IMR-90 (cell line): ENCODE measurements around the gene GINS1. TPM values are rescaled to one million over a fixed set of nuclear protein-coding genes. Genes with fewer than 3 reads are reported as not detected.

Experiments
- ATAC-seq: fragments of 200-7000 bp; cut with Tn5 transposase; 2 replicates; pipeline ENCODE4 v1.9.1; 2020; ENCODE audit warnings: low read depth, mild to moderate bottlenecking, moderate library complexity
- BruUV-seq: library from RNA; stranded (reverse); fragments of 400-500 nt; replicated peaks from 2 replicates; lab custom pipeline; 2021; lab: Mats Ljungman, UMichigan
- CTCF ChIA-PET: fragments of 300-600 bp; formaldehyde crosslinking; extraction: SDS; loops from one replicate; lab custom pipeline; 2021; ENCODE audit warnings: antibody characterized with exemption; lab: Yijun Ruan, JAX
- POLR2A ChIA-PET: fragments of 300-600 bp; sonication (Branson Sonifier 250); formaldehyde crosslinking; loops from one replicate; lab custom pipeline; 2022; ENCODE audit warnings: antibody characterized with exemption; ENCODE audit not compliant: unreplicated experiment; lab: Charles Lee
- DNase-seq: peaks from one replicate; pipeline ENCODE4 v3.0.0; 2013
- H2AFZ ChIP-seq: replicated peaks from 2 replicates; pipeline ENCODE3; 2013; ENCODE audit warnings: low read length, mild to moderate bottlenecking; ENCODE audit not compliant: poor library complexity
- H2AK5ac ChIP-seq: 2 replicates; pipeline ENCODE4 v1.6.1; 2013; ENCODE audit warnings: low read depth, low read length, inconsistent platforms
- H2AK9ac ChIP-seq: replicated peaks from 2 replicates; pipeline ENCODE3; 2013; ENCODE audit warnings: mild to moderate bottlenecking, low read depth, low read length, moderate library complexity; ENCODE audit not compliant: poor library complexity
- H2BK120ac ChIP-seq: 2 replicates; pipeline ENCODE4 v1.6.1; 2013; ENCODE audit warnings: low read depth, low read length, inconsistent platforms
- H2BK15ac ChIP-seq: 3 replicates; pipeline ENCODE4 v1.6.1; 2013; ENCODE audit warnings: low read depth, low read length, inconsistent platforms
- H2BK20ac ChIP-seq: 2 replicates; pipeline ENCODE4 v1.6.1; 2013; ENCODE audit warnings: low read depth, mild to moderate bottlenecking, inconsistent platforms, low read length, moderate library complexity
- H2BK5ac ChIP-seq: 2 replicates; pipeline ENCODE4 v1.6.1; 2013; ENCODE audit warnings: mild to moderate bottlenecking, low read depth, low read length, inconsistent platforms; ENCODE audit not compliant: poor library complexity, severe bottlenecking
- H3K14ac ChIP-seq: replicated peaks from 2 replicates; pipeline ENCODE4 v1.6.1; 2013; ENCODE audit warnings: low read depth, low read length, inconsistent platforms
- H3K18ac ChIP-seq: 2 replicates; pipeline ENCODE4 v1.6.1; 2013; ENCODE audit warnings: low read depth, low read length, control low read depth
- H3K23ac ChIP-seq: 2 replicates; pipeline ENCODE4 v1.6.1; 2013; ENCODE audit warnings: low read depth, low read length, inconsistent platforms
- H3K27ac ChIP-seq: 2 replicates; pipeline ENCODE4 v1.5.1; 2013; ENCODE audit warnings: mild to moderate bottlenecking, control low read depth, low read length; ENCODE audit not compliant: insufficient read depth
- H3K27me3 ChIP-seq: 2 replicates; pipeline ENCODE4 v1.6.1; 2013; ENCODE audit warnings: low read length; ENCODE audit not compliant: control insufficient read depth, insufficient read depth
- H3K36me3 ChIP-seq: 2 replicates; pipeline ENCODE4 v1.6.1; 2013; ENCODE audit warnings: low read length, mixed read lengths; ENCODE audit not compliant: control insufficient read depth, insufficient read depth
- H3K4ac ChIP-seq: 2 replicates; pipeline ENCODE4 v1.6.1; 2013; ENCODE audit warnings: low read depth, low read length, inconsistent platforms
- H3K4me1 ChIP-seq: 2 replicates; pipeline ENCODE4 v1.6.1; 2013; ENCODE audit warnings: low read length, mixed read lengths; ENCODE audit not compliant: control insufficient read depth, insufficient read depth
- H3K4me2 ChIP-seq: 2 replicates; pipeline ENCODE4 v1.6.1; 2013; ENCODE audit warnings: low read depth, mild to moderate bottlenecking, control low read depth, low read length, moderate library complexity
- H3K4me3 ChIP-seq: 2 replicates; pipeline ENCODE4 v1.5.1; 2013; ENCODE audit warnings: low read depth, mild to moderate bottlenecking, control low read depth, low read length, moderate library complexity; ENCODE audit not compliant: insufficient read depth
- H3K56ac ChIP-seq: 2 replicates; pipeline ENCODE4 v1.6.1; 2013; ENCODE audit warnings: low read length, inconsistent platforms; ENCODE audit not compliant: insufficient read depth; ENCODE audit errors: extremely low read depth
- H3K79me1 ChIP-seq, 2 experiments: 2 replicates each; pipeline ENCODE4 v1.6.1; 2013; ENCODE audit warnings: low read length in 2 of 2, inconsistent platforms in 1 of 2, low read depth in 1 of 2
- H3K9ac ChIP-seq: 2 replicates; pipeline ENCODE4 v1.6.1; 2013; ENCODE audit warnings: low read depth, low read length, control low read depth
- H3K9me1 ChIP-seq: 2 replicates; pipeline ENCODE4 v1.6.1; 2013; ENCODE audit warnings: low read length, inconsistent platforms; ENCODE audit not compliant: insufficient read depth
- H3K9me3 ChIP-seq: 2 replicates; pipeline ENCODE4 v1.6.1; 2013; ENCODE audit warnings: low read length; ENCODE audit not compliant: control insufficient read depth, insufficient read depth
- H4K20me1 ChIP-seq: 2 replicates; pipeline ENCODE4 v1.6.1; 2013; ENCODE audit warnings: low read length, inconsistent platforms; ENCODE audit not compliant: insufficient read depth
- H4K5ac ChIP-seq: 2 replicates; pipeline ENCODE4 v1.6.1; 2013; ENCODE audit warnings: mild to moderate bottlenecking, low read depth, low read length, control low read depth
- H4K8ac ChIP-seq, 2 experiments: 2 replicates each; pipeline ENCODE4 v1.6.1; 2013; ENCODE audit warnings: low read depth in 2 of 2, low read length in 2 of 2, control low read depth in 1 of 2, inconsistent platforms in 1 of 2
- H4K91ac ChIP-seq: 2 replicates; pipeline ENCODE4 v1.6.1; 2013; ENCODE audit warnings: low read depth, low read length, inconsistent platforms; ENCODE audit not compliant: insufficient read depth
- BHLHE40 ChIP-seq: fragments of 150-350 bp; IDR thresholded peaks from 2 replicates; pipeline ENCODE4 v1.6.1; 2016; ENCODE audit warnings: mild to moderate bottlenecking, low read depth, low read length
- CEBPB ChIP-seq: IDR thresholded peaks from 2 replicates; pipeline ENCODE4 v1.6.1; 2012; ENCODE audit warnings: low read depth, low read length, improper control_type of control experiment
- CHD1 ChIP-seq: IDR thresholded peaks from 2 replicates; pipeline ENCODE4 v1.6.1; 2012; ENCODE audit warnings: low read depth, low read length, improper control_type of control experiment
- CTCF ChIP-seq: conservative IDR thresholded peaks from 2 replicates; pipeline ENCODE4 v1.5.1; 2012; ENCODE audit warnings: mild to moderate bottlenecking, low read depth, low read length, improper control_type of control experiment
- ELK1 ChIP-seq: fragments of 150-350 bp; IDR thresholded peaks from 2 replicates; pipeline ENCODE4 v1.6.1; 2016; ENCODE audit warnings: low read depth, mild to moderate bottlenecking, low read length, moderate library complexity, borderline replicate concordance
- FOS ChIP-seq: fragments of 150-350 bp; IDR thresholded peaks from 2 replicates; pipeline ENCODE4 v1.6.1; 2016; ENCODE audit warnings: low read depth, low read length
- MAFK ChIP-seq: IDR thresholded peaks from 2 replicates; pipeline ENCODE4 v1.6.1; 2012; ENCODE audit warnings: low read depth, low read length, improper control_type of control experiment
- MAZ ChIP-seq: IDR thresholded peaks from 2 replicates; pipeline ENCODE4 v1.6.1; 2012; ENCODE audit warnings: low read depth, mild to moderate bottlenecking, low read length, improper control_type of control experiment, moderate library complexity, borderline replicate concordance
- MXI1 ChIP-seq: IDR thresholded peaks from 2 replicates; pipeline ENCODE4 v1.6.1; 2012; ENCODE audit warnings: low read depth, mild to moderate bottlenecking, low read length, moderate library complexity, borderline replicate concordance
- NFE2L2 ChIP-seq: fragments of 150-350 bp; IDR thresholded peaks from 2 replicates; pipeline ENCODE4 v1.6.1; 2016; ENCODE audit warnings: low read depth, mild to moderate bottlenecking, low read length
- POLR2A ChIP-seq: IDR thresholded peaks from 2 replicates; pipeline ENCODE4 v1.6.1; 2012; ENCODE audit warnings: mild to moderate bottlenecking, low read depth, low read length
- RAD21 ChIP-seq: IDR thresholded peaks from 2 replicates; pipeline ENCODE4 v1.6.1; 2012; ENCODE audit warnings: low read length, improper control_type of control experiment
- RCOR1 ChIP-seq: IDR thresholded peaks from 2 replicates; pipeline ENCODE4 v1.6.1; 2012; ENCODE audit warnings: mild to moderate bottlenecking, low read length, improper control_type of control experiment; ENCODE audit not compliant: insufficient replicate concordance
- RFX5 ChIP-seq: IDR thresholded peaks from 2 replicates; pipeline ENCODE4 v1.8.0; 2012; ENCODE audit warnings: low read depth, mild to moderate bottlenecking, low read length, moderate library complexity
- SMC3 ChIP-seq: fragments of 150-350 bp; IDR thresholded peaks from 2 replicates; pipeline ENCODE4 v1.6.1; 2016; ENCODE audit warnings: low read depth, mild to moderate bottlenecking, antibody characterized with exemption, low read length, moderate library complexity
- USF2 ChIP-seq: fragments of 150-350 bp; IDR thresholded peaks from 2 replicates; pipeline ENCODE4 v1.6.1; 2017; ENCODE audit warnings: mild to moderate bottlenecking, antibody characterized with exemption, low read length, low read depth
- WGBS, 2 experiments: methylation state at CpG; one replicate each; pipeline versions ENCODE4 v1.1.5 to v1.1.7; 2013; ENCODE audit warnings: missing lambda C conversion rate in 2 of 2; ENCODE audit not compliant: insufficient read length in 1 of 2; ENCODE audit errors: extremely low coverage in 2 of 2; 5-methylcytosine and 5-hydroxymethylcytosine counted together
- dilution Hi-C: fragments of 300-500 bp; cut with HindIII; formaldehyde crosslinking; loops from one replicate; pipeline ENCODE4 v1.14.3; 2018; ENCODE audit warnings: low sequenced_read_pairs; ENCODE audit not compliant: unreplicated experiment
- in situ Hi-C: fragments of 300-500 bp; cut with MboI; formaldehyde crosslinking; loops from 3 replicates; pipeline ENCODE4 v1.14.3; 2019; ENCODE audit warnings: low sequenced_read_pairs, inconsistent platforms, mixed read lengths
- intact Hi-C: fragments of 100-400 bp; cut with micrococcal nuclease; formaldehyde crosslinking; loops from 2 replicates; pipeline ENCODE4 v1.10.0; 2022
- polyA plus RNA-seq, 3 experiments: library from polyadenylated mRNA; depleted of rRNA; stranded (reverse); fragments of >200 nt; gene quantifications; 2 replicates each; pipeline ENCODE4 v1.2.3, GENCODE V29; 2012; ENCODE audit warnings: low replicate concordance in 1 of 3
- total RNA-seq: library from RNA; depleted of rRNA; stranded (reverse); fragments of >200 nt; gene quantifications from 2 replicates; pipeline ENCODE4 v1.2.3, GENCODE V29; 2012

The GINS1 gene
- total and polyA plus RNA-seq, 2 of the 4 experiments (the other 2 are of a cell fraction): 4.9 to 6.6 TPM

- no peak for DNase-seq
- in situ Hi-C loops: no loop called here
Observed at GRCh38 chr20:25457886-25458680, 50.6 kb downstream of the GINS1 start.

More at GRCh38 chr20:25457886-25458680, 50.6 kb downstream of the GINS1 start:
- Histone ChIP-seq H3K56ac (no peak overlapping the region), H4K5ac (no peak overlapping the region), H2AK9ac (no peak overlapping the region), H4K20me1 (no peaks in the 10 kb centered on the region), H2BK120ac (no peak overlapping the region), H3K14ac (no peak overlapping the region), H3K18ac (no peak overlapping the region), H3K4me2 (no peak overlapping the region), H3K4me3 (no peak overlapping the region), H3K27me3 (no peaks in the 10 kb centered on the region), H3K9me3 (no peaks in the 10 kb centered on the region), H3K9ac (no peak overlapping the region), H3K9me1 (no peaks in the 10 kb centered on the region; the same call in 1 of the 2 replicates), H2BK5ac (no peak overlapping the region), H3K36me3 (peaks cover 38% of the 10 kb centered on the region), H3K79me1 (no peaks in the 10 kb centered on the region), H3K4me1 (no peaks in the 10 kb centered on the region), H4K8ac (no peak overlapping the region), H3K23ac (no peak overlapping the region), H4K91ac (no peak overlapping the region), H2BK15ac (no peak overlapping the region), H2AK5ac (no peak overlapping the region), H3K27ac (no peak overlapping the region), H2AFZ (no peak overlapping the region), H2BK20ac (no peak overlapping the region), H3K4ac (no peak overlapping the region)
- ATAC-seq: no peak
- ChIA-PET POLR2A (no interaction called here), CTCF (no interaction called here)
- no TSS peak for BruUV-seq
- intact Hi-C loops (no loop called here), dilution Hi-C loops (no loop called here)
- WGBS, 2 experiments: 93% methylated on average over 7 of the region's 22 CpGs; no CpG with 5 or more reads in 1 of the 2 experiments
- TF ChIP-seq BHLHE40 (no peak), NFE2L2 (no peak), ELK1 (no peak), FOS (no peak), MAFK (no peak), RCOR1 (no peak), CEBPB (no peak), MAZ (no peak), MXI1 (no peak), RFX5 (no peak), SMC3 (no peak), CTCF (no peak), POLR2A (no peak), CHD1 (no peak), RAD21 (no peak), USF2 (no peak)
